Astrocyte (in vitro differentiated cells and primary cell): ENCODE results near the gene ANKS6.

ENCODE experiments used
- CTCF ChIP-seq: IDR thresholded peaks from 2 replicates; pipeline ENCODE4 v1.5.1; 2011; ENCODE audit warnings: low read depth, mild to moderate bottlenecking, inconsistent platforms, low read length, moderate library complexity; ENCODE audit not compliant: insufficient read depth
- EZH2 ChIP-seq: IDR thresholded peaks from 2 replicates; pipeline ENCODE4 v1.6.1; 2012; ENCODE audit warnings: mild to moderate bottlenecking, low read length, inconsistent platforms; ENCODE audit not compliant: insufficient read depth

DNA sequence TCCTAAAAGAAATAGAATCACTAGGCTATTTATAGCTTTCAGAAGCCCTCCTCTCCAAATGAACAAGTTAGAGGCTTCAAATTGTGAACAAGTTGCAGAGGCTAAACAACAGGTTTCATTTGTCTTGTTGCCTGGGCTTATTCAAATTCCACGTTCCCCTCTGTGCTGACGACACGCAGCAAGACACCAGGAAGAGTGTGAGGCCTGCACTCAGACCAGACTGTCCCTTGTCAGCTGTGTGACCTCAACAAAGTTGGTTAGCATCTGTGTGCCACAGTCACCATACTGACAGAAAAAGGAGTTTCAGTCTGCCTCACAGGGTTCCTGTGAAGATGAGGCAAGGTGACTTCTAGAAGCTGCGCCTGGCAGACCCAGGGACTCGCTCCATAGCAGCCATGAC is 65.5 kb downstream of the ANKS6 start:
- TF ChIP-seq CTCF (no peak), EZH2 (no peak)
